ENCODE results near the gene PLSCR1.

DNA sequence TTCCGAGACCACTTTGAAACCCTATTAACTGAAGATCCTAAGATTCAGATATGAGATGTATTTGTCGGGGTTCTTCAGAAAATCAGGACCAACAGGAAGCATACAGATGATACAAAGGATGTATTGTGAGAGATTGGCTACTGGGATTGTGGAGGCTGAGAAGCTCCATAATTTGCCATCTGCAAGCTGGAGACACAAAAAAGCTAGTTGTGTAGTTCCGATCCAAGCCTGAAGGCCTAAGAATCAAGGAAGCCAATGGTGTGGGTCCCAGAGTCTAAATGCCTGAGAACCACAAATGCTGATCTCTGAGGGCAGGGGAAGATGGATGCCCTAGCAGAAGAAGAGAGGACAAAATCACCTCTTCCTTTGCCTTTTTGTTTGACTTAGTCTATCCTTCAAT lies 10.9 kb upstream of the PLSCR1 start:
- TF ChIP-seq, protein P1, sequence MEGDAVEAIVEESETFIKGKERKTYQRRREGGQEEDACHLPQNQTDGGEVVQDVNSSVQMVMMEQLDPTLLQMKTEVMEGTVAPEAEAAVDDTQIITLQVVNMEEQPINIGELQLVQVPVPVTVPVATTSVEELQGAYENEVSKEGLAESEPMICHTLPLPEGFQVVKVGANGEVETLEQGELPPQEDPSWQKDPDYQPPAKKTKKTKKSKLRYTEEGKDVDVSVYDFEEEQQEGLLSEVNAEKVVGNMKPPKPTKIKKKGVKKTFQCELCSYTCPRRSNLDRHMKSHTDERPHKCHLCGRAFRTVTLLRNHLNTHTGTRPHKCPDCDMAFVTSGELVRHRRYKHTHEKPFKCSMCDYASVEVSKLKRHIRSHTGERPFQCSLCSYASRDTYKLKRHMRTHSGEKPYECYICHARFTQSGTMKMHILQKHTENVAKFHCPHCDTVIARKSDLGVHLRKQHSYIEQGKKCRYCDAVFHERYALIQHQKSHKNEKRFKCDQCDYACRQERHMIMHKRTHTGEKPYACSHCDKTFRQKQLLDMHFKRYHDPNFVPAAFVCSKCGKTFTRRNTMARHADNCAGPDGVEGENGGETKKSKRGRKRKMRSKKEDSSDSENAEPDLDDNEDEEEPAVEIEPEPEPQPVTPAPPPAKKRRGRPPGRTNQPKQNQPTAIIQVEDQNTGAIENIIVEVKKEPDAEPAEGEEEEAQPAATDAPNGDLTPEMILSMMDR (conservative IDR thresholded peaks at IDR 0.05 in 1 of 2, IDR thresholded peaks at IDR 0.05 in 1 of 2; ENCODE audit: extremely low read depth in 1 of 2, insufficient read depth in 1 of 2, low read depth in 1 of 2, low read length in 2 of 2), result no peak
- TF ChIP-seq EZH2 (IDR thresholded peaks at IDR 0.05; ENCODE audit: borderline replicate concordance, low read length), result no peak
